Ovary (tissue), 9 donors: ENCODE results near the gene LZTS3. TPM values are rescaled to one million over a fixed set of nuclear protein-coding genes. Genes with fewer than 3 reads are reported as not detected.
A peak's percentile ranks its signal among the peaks of the same experiment; 100 is the strongest.

Experiments used
- DNase-seq, 5 donors: peaks; one replicate each; pipeline ENCODE4 v3.0.0-alpha.2; 2019 to 2020
- H3K27ac ChIP-seq, 2 donors: fragments of 200-600 bp; one replicate each; pipeline versions ENCODE4 v1.5.1 to v1.8.0; 2019 to 2022
- H3K27me3 ChIP-seq: fragments of 200-600 bp; one replicate; pipeline ENCODE4 v1.8.0; 2022
- H3K36me3 ChIP-seq: fragments of 200-600 bp; sonication (generic); one replicate; pipeline ENCODE4 v1.5.1; 2019
- H3K4me1 ChIP-seq: one replicate; pipeline ENCODE4 v1.8.1; 2013; ENCODE audit warnings: mild to moderate bottlenecking, moderate library complexity; ENCODE audit not compliant: insufficient read depth
- H3K4me3 ChIP-seq: fragments of 200-600 bp; sonication (generic); one replicate; pipeline ENCODE4 v1.5.1; 2017
- H3K9me3 ChIP-seq, 2 donors: fragments of 200-600 bp in 1 of 2; sonication (generic) in 1 of 2; one replicate each; pipeline versions ENCODE4 v1.5.1 to v1.8.1; 2013 to 2019; ENCODE audit warnings: mild to moderate bottlenecking in 1 of 2, moderate library complexity in 1 of 2
- EP300 ChIP-seq: sonication (generic); formaldehyde crosslinking; IDR thresholded peaks from one replicate; pipeline ENCODE4 v1.6.1; 2017; ENCODE audit warnings: antibody characterized with exemption
- POLR2A ChIP-seq: fragments of 450-650 bp; IDR thresholded peaks from one replicate; pipeline ENCODE4 v1.6.1; 2017; ENCODE audit warnings: antibody characterized with exemption, mild to moderate bottlenecking, moderate library complexity
- WGBS, 3 donors: extraction: QIAGEN DNeasy Blood & Tissue Kit in 1 of 3; methylation state at CpG; one replicate each; pipeline versions ENCODE4 v1.1.5 to v1.1.7; 2013 to 2017; 5-methylcytosine and 5-hydroxymethylcytosine counted together
- intact Hi-C, 4 donors: fragments of 100-400 bp; cut with DNase I; formaldehyde crosslinking; loops; one replicate each; pipeline versions ENCODE4 v1.11.0 to v1.15.1; 2022 to 2023
- polyA plus RNA-seq, 2 donors: library from polyadenylated mRNA; stranded (reverse); fragments of 200-250 nt in 1 of 2; fragments of 350-450 nt in 1 of 2; fragmentation: Illumina TruSeq in 1 of 2; extraction: RNeasy Lipid Tissue Mini Kit (QIAGEN cat#74804) in 1 of 2; gene quantifications; one replicate each; pipeline ENCODE4 v1.2.3, GENCODE V29; 2013 to 2014
- total RNA-seq, 7 donors: library from RNA; depleted of rRNA in 2 of 7; stranded (reverse); fragments of >200 nt in 2 of 7; fragmentation: NEBNext Ultra II Directional in 3 of 7; extraction: Animal tissue kit (Norgen Biotek cat#: 25700) in 3 of 7; gene quantifications; one replicate each; pipeline versions ENCODE4 v1.1.0 to v1.2.4, GENCODE V29; 2016 to 2023
- TF ChIP-seq, protein P1 (sequence below), 3 donors: fragments of 450-650 bp in 2 of 3; fragments of 200-600 bp in 1 of 3; IDR thresholded peaks; one replicate each; pipeline versions ENCODE4 v1.5.1 to v1.8.0; 2016 to 2022; ENCODE audit warnings: antibody characterized with exemption in 3 of 3, mild to moderate bottlenecking in 1 of 3
- donor health status: DM: no; HTN: no; CAD: no; lungs with moderate emphysema.
- donor health status: DM: no; HTN: no; CAD: no.
- donor health status: Bipolar disorder and iron deficiency.
- donor health status: DM: yes; HTN: yes; CAD: no.
- donor health status: DM: no; HTN: no; CAD: no.
- donor health status: DM: yes; HTN: yes; CAD: no.

The LZTS3 gene
- total and polyA plus RNA-seq, 9 donors, result 4.2 to 27.4 (median 18.2) TPM

DNA sequence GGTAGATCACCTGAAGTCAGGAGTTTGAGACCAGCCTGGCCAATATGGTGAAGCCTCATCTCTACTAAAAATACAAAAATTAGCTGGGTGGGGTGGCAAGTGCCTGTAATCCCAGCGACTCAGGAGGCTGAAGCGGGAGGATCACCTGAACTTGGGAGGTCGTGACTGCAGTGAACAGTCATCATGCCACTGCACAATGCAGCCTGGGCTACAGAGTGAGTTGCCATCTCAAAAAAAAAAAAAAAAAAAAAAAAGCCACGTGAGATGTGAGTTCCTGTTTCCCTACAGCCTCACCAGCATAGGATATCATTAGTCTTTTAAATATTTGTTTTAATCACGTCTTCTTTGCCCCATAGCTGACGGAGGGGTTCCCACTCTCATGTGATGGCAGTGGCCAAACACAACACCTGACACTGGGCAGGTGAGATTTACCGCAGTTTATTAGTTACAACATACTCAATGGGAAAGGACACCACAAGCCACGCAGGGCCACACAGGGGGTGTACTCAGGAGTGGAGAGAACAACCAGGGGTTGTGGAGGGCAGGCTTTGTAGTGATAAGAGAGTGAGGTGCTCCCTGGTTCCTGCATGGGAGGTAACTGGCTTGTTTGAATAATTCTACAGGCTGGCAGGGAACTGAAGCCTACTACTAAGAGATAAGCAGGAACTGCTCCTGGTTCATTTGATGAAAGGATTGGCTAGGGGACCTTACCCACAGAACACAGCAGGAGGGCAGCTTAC, 4.6 kb upstream of the LZTS3 start:
- intact Hi-C loops, result no loop called here
- Histone ChIP-seq H3K27me3 (no peaks in the 10 kb centered on the region), H3K27ac (no peak overlapping the region), H3K4me1 (no peaks in the 10 kb centered on the region), H3K9me3 (no peaks in the 10 kb centered on the region), H3K4me3 (no peak overlapping the region), H3K36me3 (no peaks in the 10 kb centered on the region)
- TF ChIP-seq, protein P1, sequence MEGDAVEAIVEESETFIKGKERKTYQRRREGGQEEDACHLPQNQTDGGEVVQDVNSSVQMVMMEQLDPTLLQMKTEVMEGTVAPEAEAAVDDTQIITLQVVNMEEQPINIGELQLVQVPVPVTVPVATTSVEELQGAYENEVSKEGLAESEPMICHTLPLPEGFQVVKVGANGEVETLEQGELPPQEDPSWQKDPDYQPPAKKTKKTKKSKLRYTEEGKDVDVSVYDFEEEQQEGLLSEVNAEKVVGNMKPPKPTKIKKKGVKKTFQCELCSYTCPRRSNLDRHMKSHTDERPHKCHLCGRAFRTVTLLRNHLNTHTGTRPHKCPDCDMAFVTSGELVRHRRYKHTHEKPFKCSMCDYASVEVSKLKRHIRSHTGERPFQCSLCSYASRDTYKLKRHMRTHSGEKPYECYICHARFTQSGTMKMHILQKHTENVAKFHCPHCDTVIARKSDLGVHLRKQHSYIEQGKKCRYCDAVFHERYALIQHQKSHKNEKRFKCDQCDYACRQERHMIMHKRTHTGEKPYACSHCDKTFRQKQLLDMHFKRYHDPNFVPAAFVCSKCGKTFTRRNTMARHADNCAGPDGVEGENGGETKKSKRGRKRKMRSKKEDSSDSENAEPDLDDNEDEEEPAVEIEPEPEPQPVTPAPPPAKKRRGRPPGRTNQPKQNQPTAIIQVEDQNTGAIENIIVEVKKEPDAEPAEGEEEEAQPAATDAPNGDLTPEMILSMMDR (IDR thresholded peaks at IDR 0.05), result no peak
- no peak for TF ChIP-seq EP300
- no peak for TF ChIP-seq POLR2A
- 79 to 82% (median 82%) methylated on average over 8 of the region's 8 CpGs for WGBS, 3 donors
- peak in 1 of 5 donors; percentile 8 for DNase-seq

DNA sequence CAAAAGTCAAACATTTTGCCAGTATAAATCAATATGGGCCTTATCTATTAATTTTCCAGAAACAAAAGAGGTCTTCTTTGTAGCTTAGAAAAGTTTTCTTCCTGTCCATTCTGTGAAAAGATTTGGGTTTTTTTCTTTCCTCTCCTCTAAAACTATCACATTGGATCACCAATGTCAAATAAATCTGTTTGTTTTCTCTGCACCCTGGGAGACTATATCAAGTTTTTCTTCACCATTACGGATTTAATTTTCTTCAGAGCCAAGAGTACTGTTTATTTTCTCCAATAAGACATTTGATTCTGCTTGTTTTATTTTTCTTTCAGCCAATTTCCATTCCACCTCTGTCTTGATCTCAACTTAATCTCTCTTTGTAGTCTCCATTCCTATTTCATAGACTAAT, 1.9 kb upstream of the LZTS3 start:
- H3K27ac ChIP-seq, result no peak overlapping the region
- TF ChIP-seq, protein P1 (IDR thresholded peaks at IDR 0.05), result no peak
- TF ChIP-seq POLR2A (no peak), EP300 (no peak)
- no peaks in the 10 kb centered on the region for H3K36me3 ChIP-seq
- H3K9me3 ChIP-seq, result no peaks in the 10 kb centered on the region
- DNase-seq, result no peak
- H3K27me3 ChIP-seq, result no peaks in the 10 kb centered on the region
- intact Hi-C loops, result no loop called here
- no peak overlapping the region for H3K4me3 ChIP-seq
- no peaks in the 10 kb centered on the region for H3K4me1 ChIP-seq
- WGBS, 3 donors, result 10 to 23% (median 12%) methylated on average over 1 of the region's 1 CpG

DNA sequence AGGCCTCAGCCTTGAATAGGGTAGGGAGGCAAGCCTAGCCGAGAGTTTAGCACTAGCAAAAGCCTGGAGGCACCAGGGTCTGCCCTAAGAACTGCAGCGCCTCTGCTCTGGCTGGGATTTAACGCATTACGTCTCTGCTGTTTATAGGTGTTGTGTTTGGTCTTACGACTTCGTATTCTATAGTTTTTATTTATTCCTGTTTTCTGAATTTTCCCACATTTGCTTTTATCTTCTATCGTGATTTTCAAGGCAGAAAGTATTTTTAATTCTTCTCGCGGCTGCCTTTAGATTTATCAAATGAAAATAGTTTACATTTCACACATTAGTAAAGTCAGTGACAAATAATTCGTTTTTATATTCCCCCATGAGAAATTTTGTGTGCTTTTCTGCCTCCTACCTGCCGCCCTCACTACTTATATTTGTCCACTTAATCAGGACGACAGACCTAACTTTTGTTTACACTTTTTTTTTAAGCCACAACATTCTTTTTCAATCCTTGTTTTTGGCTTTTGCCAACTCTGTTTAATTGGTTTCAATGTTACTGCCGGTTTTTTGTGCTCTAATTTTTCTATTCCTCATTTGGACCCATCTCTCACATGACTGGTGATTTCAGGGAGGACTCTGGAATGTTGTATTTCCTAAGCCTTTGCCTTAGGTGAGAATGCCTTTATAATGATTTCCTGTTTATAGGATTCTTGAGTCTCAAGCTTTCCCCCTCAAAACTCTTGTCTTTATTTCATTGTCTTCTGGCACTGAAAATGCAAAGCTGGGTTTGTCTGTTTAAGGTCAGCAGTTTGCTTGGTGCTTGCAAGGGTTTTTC, 1.3 kb upstream of the LZTS3 start:
- no peak for DNase-seq
- TF ChIP-seq, protein P1 (IDR thresholded peaks at IDR 0.05), result no peak
- TF ChIP-seq EP300 (no peak), POLR2A (no peak)
- intact Hi-C loops, result no loop called here
- peak overlapping the region; percentile 99 for H3K4me3 ChIP-seq
- peak overlapping the region; percentile 24 to 85 for H3K27ac ChIP-seq
- H3K9me3 ChIP-seq, result no peaks in the 10 kb centered on the region
- 4 to 9% (median 4%) methylated on average over 13 of the region's 13 CpGs for WGBS, 3 donors
- no peaks in the 10 kb centered on the region for H3K27me3 ChIP-seq
- H3K4me1 ChIP-seq, result no peaks in the 10 kb centered on the region
- no peaks in the 10 kb centered on the region for H3K36me3 ChIP-seq

DNA sequence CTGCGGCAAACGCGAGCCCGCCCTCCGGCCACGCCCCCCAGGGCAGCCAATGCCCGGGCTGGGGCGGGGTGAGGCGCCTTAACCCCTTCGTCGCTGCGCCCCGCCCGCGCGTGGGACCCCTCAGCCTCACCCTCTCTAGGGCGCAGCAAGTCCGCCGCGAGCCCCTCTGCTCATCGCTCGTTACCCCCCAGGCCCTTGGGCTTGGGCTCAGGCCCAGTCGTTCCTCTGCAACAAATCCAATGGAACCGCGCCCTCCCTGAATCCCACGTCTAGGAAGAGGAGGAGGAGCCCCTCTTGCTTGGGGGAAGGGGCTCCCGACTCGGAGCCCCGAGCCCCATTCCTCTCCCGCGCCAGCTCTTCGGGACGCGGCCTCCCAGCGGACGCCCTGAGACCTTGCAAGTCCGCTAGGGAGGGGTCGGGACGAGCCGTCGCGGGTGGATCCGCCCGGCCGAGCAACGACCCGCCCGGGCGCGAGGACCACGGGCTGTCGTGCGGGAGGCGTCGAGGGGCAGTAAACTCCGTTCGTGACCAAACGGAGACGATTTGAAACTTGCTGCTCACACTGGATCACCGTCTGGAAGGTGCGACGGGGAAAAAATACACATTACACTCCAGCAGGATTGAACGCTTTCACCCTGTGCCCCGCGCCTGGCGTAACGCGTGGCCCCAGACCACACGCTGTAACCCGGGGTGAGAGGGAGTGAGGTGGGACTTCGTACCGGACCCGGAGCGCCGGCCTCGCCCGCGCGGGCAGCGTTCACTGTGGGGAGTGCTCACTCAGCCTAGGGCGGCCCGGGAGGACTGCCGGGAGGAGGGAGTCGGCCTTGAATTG, 477 bp upstream of the LZTS3 start:
- WGBS, 3 donors, result 0 to 1% (median 0%) methylated on average over 63 to 84 of the region's 84 CpGs
- H3K27me3 ChIP-seq, result no peaks in the 10 kb centered on the region
- H3K4me1 ChIP-seq, result no peaks in the 10 kb centered on the region
- peak; percentile 92 to 95 (median 93) for DNase-seq
- no peaks in the 10 kb centered on the region for H3K36me3 ChIP-seq
- intact Hi-C loops, result no loop called here
- peak overlapping the region; percentile 99 for H3K4me3 ChIP-seq
- H3K9me3 ChIP-seq, result no peaks in the 10 kb centered on the region
- TF ChIP-seq POLR2A, result no peak
- TF ChIP-seq, protein P1 (IDR thresholded peaks at IDR 0.05), result peak in 2 of 3 donors; percentile 19
- no peak for TF ChIP-seq EP300
- peak overlapping the region; percentile 24 to 85 for H3K27ac ChIP-seq
